ENCODE measurements around the gene SPOCK3.
"Not testable (repeated sequence)": the region's sequence is repeated elsewhere in the genome, so short reads cannot be mapped to it uniquely, and the experiment has no call there.

The SPOCK3 gene

DNA sequence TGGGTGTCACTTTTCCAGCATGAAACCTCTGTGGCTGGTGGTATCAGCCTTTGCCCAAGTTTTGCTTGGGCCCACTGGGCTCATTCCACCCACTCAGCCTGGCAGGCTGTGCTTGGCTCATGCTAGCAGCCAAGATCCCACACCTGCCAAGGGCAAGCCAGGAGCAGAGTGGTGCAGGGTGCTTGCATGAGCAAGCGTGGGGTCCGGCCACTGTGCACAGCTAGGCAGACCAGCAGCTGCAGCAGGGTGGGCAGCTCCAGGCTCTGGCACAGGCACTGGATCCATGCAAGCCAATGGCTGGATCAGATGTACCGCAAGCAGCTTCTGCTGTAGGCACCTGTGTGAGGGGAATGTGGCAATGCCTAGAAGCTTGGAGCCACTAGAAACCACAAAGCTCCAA, 253.9 kb downstream of the SPOCK3 start:
- Histone ChIP-seq H3K27me3 (ENCODE audit: control insufficient read depth, insufficient read depth, low read length) (no peaks in the 10 kb centered on the region), H3K27ac (ENCODE audit: low read depth, low read length) (no peak overlapping the region), H3K4me1 (ENCODE audit: control insufficient read depth, insufficient read depth, low read length) (no peaks in the 10 kb centered on the region), H3K9ac (ENCODE audit: low read length) (no peak overlapping the region), H3K36me3 (ENCODE audit: control insufficient read depth, insufficient read depth, low read length) (no peaks in the 10 kb centered on the region), H3K4me3 (ENCODE audit: low read length) (no peak overlapping the region)

DNA sequence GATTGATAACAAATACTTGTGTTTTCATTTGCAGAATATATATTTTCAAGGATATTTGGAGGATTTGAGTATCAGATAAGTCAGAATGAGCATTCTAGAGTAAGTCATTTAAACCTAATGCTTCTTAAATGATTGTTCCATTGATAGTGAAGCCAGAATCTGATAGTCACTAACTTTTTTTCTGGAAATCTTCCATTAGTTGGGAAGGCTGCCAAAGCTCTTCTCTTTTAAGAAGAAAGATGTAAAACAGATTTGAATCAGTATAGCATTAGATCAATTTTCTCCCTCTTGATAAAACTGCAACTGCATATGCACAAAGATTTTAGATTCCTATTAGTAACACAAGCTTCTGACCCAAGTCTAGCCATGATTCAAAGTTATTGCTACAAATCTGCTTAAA, 256.7 kb downstream of the SPOCK3 start:
- H3K36me3 ChIP-seq (ENCODE audit: control insufficient read depth, insufficient read depth, low read length), result no peaks in the 10 kb centered on the region

GRCh38 chr4:166972071-166972470, 262.2 kb downstream of the SPOCK3 start:
- Histone ChIP-seq H3K27ac (ENCODE audit: low read depth, low read length) (no peak overlapping the region), H3K36me3 (ENCODE audit: control insufficient read depth, insufficient read depth, low read length) (no peaks in the 10 kb centered on the region), H3K4me1 (ENCODE audit: control insufficient read depth, insufficient read depth, low read length) (no peaks in the 10 kb centered on the region), H3K27me3 (ENCODE audit: control insufficient read depth, insufficient read depth, low read length) (no peaks in the 10 kb centered on the region), H3K4me3 (ENCODE audit: low read length) (no peak overlapping the region), H3K9ac (ENCODE audit: low read length) (no peak overlapping the region)

More for the DNA sequence above, 256.7 kb downstream of the SPOCK3 start:
- H3K4me1 ChIP-seq (ENCODE audit: control insufficient read depth, insufficient read depth, low read length), result no peaks in the 10 kb centered on the region
- no peak overlapping the region for H3K4me3 ChIP-seq (ENCODE audit: low read length)
- no peak overlapping the region for H3K27ac ChIP-seq (ENCODE audit: low read depth, low read length)
- no peak overlapping the region for H3K9ac ChIP-seq (ENCODE audit: low read length)
- H3K27me3 ChIP-seq (ENCODE audit: control insufficient read depth, insufficient read depth, low read length), result no peaks in the 10 kb centered on the region

GRCh38 chr4:166968219-166968618, 266.1 kb downstream of the SPOCK3 start:
- not testable (repeated sequence) for H3K27me3 ChIP-seq (ENCODE audit: control insufficient read depth, insufficient read depth, low read length); H3K9ac ChIP-seq (ENCODE audit: low read length); H3K27ac ChIP-seq (ENCODE audit: low read depth, low read length); H3K4me1 ChIP-seq (ENCODE audit: control insufficient read depth, insufficient read depth, low read length); H3K4me3 ChIP-seq (ENCODE audit: low read length); H3K36me3 ChIP-seq (ENCODE audit: control insufficient read depth, insufficient read depth, low read length)

GRCh38 chr4:166965562-166965961, 268.7 kb downstream of the SPOCK3 start:
- H3K27me3 ChIP-seq (ENCODE audit: control insufficient read depth, insufficient read depth, low read length), result no peaks in the 10 kb centered on the region
- no peaks in the 10 kb centered on the region for H3K36me3 ChIP-seq (ENCODE audit: control insufficient read depth, insufficient read depth, low read length)
- H3K27ac ChIP-seq (ENCODE audit: low read depth, low read length), result no peak overlapping the region
- no peaks in the 10 kb centered on the region for H3K4me1 ChIP-seq (ENCODE audit: control insufficient read depth, insufficient read depth, low read length)
- no peak overlapping the region for H3K9ac ChIP-seq (ENCODE audit: low read length)
- H3K4me3 ChIP-seq (ENCODE audit: low read length), result no peak overlapping the region

GRCh38 chr4:166957451-166957850, 276.8 kb downstream of the SPOCK3 start:
- Histone ChIP-seq H3K27ac (ENCODE audit: low read depth, low read length) (no peak overlapping the region), H3K36me3 (ENCODE audit: control insufficient read depth, insufficient read depth, low read length) (no peaks in the 10 kb centered on the region), H3K27me3 (ENCODE audit: control insufficient read depth, insufficient read depth, low read length) (no peaks in the 10 kb centered on the region), H3K4me3 (ENCODE audit: low read length) (no peak overlapping the region), H3K4me1 (ENCODE audit: control insufficient read depth, insufficient read depth, low read length) (no peaks in the 10 kb centered on the region), H3K9ac (ENCODE audit: low read length) (no peak overlapping the region)

- Histone ChIP-seq H3K36me3 (ENCODE audit: control insufficient read depth, insufficient read depth, low read length) (no peaks in the 10 kb centered on the region), H3K27me3 (ENCODE audit: control insufficient read depth, insufficient read depth, low read length) (no peaks in the 10 kb centered on the region), H3K27ac (ENCODE audit: low read depth, low read length) (no peak overlapping the region), H3K4me1 (ENCODE audit: control insufficient read depth, insufficient read depth, low read length) (no peaks in the 10 kb centered on the region), H3K4me3 (ENCODE audit: low read length) (no peak overlapping the region), H3K9ac (ENCODE audit: low read length) (no peak overlapping the region)
These were observed 277.8 kb downstream of the SPOCK3 start for GRCh38 chr4:166956484-166956883.

- Histone ChIP-seq H3K9ac (ENCODE audit: low read length) (no peak overlapping the region), H3K4me3 (ENCODE audit: low read length) (no peak overlapping the region), H3K27me3 (ENCODE audit: control insufficient read depth, insufficient read depth, low read length) (no peaks in the 10 kb centered on the region), H3K27ac (ENCODE audit: low read depth, low read length) (no peak overlapping the region), H3K36me3 (ENCODE audit: control insufficient read depth, insufficient read depth, low read length) (no peaks in the 10 kb centered on the region), H3K4me1 (ENCODE audit: control insufficient read depth, insufficient read depth, low read length) (no peaks in the 10 kb centered on the region)
These were observed 292.7 kb downstream of the SPOCK3 start for GRCh38 chr4:166941629-166942028.

DNA sequence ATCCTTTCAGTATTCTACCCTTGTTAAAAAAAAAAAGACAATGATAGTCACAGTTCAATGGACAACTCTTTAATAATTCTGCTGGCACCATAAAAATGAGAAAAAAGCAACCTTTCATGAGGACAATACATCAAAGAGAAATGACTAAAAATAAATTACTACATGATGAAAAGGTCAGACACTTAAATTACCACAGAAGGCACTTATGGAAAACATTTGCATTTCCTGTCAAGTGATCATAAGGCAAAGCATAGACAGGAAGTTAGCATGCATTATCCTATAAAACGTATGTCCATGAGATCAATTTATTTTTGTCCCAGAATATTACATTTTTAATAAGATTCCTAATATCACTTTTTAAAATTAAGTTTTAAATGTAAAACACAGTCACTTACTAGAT, 303.8 kb downstream of the SPOCK3 start:
- Histone ChIP-seq H3K4me1 (ENCODE audit: control insufficient read depth, insufficient read depth, low read length) (no peaks in the 10 kb centered on the region), H3K4me3 (ENCODE audit: low read length) (no peak overlapping the region), H3K36me3 (ENCODE audit: control insufficient read depth, insufficient read depth, low read length) (no peaks in the 10 kb centered on the region), H3K27ac (ENCODE audit: low read depth, low read length) (no peak overlapping the region), H3K9ac (ENCODE audit: low read length) (no peak overlapping the region), H3K27me3 (ENCODE audit: control insufficient read depth, insufficient read depth, low read length) (no peaks in the 10 kb centered on the region)

GRCh38 chr4:166924424-166924823, 309.9 kb downstream of the SPOCK3 start:
- Histone ChIP-seq H3K36me3 (ENCODE audit: control insufficient read depth, insufficient read depth, low read length) (no peaks in the 10 kb centered on the region), H3K27ac (ENCODE audit: low read depth, low read length) (no peak overlapping the region), H3K9ac (ENCODE audit: low read length) (no peak overlapping the region), H3K27me3 (ENCODE audit: control insufficient read depth, insufficient read depth, low read length) (no peaks in the 10 kb centered on the region), H3K4me3 (ENCODE audit: low read length) (no peak overlapping the region), H3K4me1 (ENCODE audit: control insufficient read depth, insufficient read depth, low read length) (no peaks in the 10 kb centered on the region)

GRCh38 chr4:166913926-166914325, 320.4 kb downstream of the SPOCK3 start:
- H3K27ac ChIP-seq (ENCODE audit: low read depth, low read length), result no peak overlapping the region

GRCh38 chr4:166903408-166903807, 330.9 kb downstream of the SPOCK3 start:
- H3K9ac ChIP-seq (ENCODE audit: low read length), result no peak overlapping the region
- no peaks in the 10 kb centered on the region for H3K4me1 ChIP-seq (ENCODE audit: control insufficient read depth, insufficient read depth, low read length)
- H3K4me3 ChIP-seq (ENCODE audit: low read length), result no peak overlapping the region
- H3K36me3 ChIP-seq (ENCODE audit: control insufficient read depth, insufficient read depth, low read length), result no peaks in the 10 kb centered on the region
- no peak overlapping the region for H3K27ac ChIP-seq (ENCODE audit: low read depth, low read length)
- no peaks in the 10 kb centered on the region for H3K27me3 ChIP-seq (ENCODE audit: control insufficient read depth, insufficient read depth, low read length)

More at GRCh38 chr4:166913926-166914325, 320.4 kb downstream of the SPOCK3 start:
- H3K4me1 ChIP-seq (ENCODE audit: control insufficient read depth, insufficient read depth, low read length), result no peaks in the 10 kb centered on the region
- no peaks in the 10 kb centered on the region for H3K27me3 ChIP-seq (ENCODE audit: control insufficient read depth, insufficient read depth, low read length)
- H3K4me3 ChIP-seq (ENCODE audit: low read length), result no peak overlapping the region
- H3K36me3 ChIP-seq (ENCODE audit: control insufficient read depth, insufficient read depth, low read length), result no peaks in the 10 kb centered on the region
- no peak overlapping the region for H3K9ac ChIP-seq (ENCODE audit: low read length)

DNA sequence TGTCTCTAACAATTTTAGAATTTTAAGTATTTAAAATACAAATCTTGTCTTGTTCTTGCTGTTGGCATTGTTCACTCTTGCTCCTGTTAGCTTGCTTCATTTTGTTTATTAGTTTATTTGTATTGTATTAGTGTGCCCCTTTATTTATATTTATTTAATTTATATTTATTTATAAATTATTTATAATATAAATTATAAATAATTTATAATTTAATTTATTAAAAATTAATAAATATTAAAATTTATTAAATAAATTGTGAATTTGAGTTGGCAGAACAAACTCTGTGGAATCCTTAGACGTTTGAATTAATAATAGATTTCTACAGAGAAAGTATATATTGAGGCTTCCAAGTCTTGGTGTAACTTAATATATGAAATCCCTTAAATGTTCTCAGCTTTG, 331.4 kb downstream of the SPOCK3 start:
- no peak overlapping the region for H3K27ac ChIP-seq (ENCODE audit: low read depth, low read length)
- H3K27me3 ChIP-seq (ENCODE audit: control insufficient read depth, insufficient read depth, low read length), result no peaks in the 10 kb centered on the region
- no peaks in the 10 kb centered on the region for H3K36me3 ChIP-seq (ENCODE audit: control insufficient read depth, insufficient read depth, low read length)
- H3K4me1 ChIP-seq (ENCODE audit: control insufficient read depth, insufficient read depth, low read length), result no peaks in the 10 kb centered on the region
- no peak overlapping the region for H3K9ac ChIP-seq (ENCODE audit: low read length)
- H3K4me3 ChIP-seq (ENCODE audit: low read length), result no peak overlapping the region

Data from rectal smooth muscle tissue (tissue), 1 donor.